CD4-positive, CD25-positive, alpha-beta regulatory T cell (primary cell): Measurements from ENCODE around the gene PCDH11X. TPM values are rescaled to one million over a fixed set of nuclear protein-coding genes. Genes with fewer than 3 reads are reported as not detected.
"Not testable (repeated sequence)": the region's sequence is repeated elsewhere in the genome, so short reads cannot be mapped to it uniquely, and the experiment has no call there.

Source experiments
- ATAC-seq, 2 donors: fragments of 150-1000 bp; cut with Tn5 transposase; one replicate each; pipeline ENCODE4 v1.10.0; 2021; ENCODE audit warnings: low read depth in 2 of 2, moderate number of reproducible peaks in 2 of 2, moderate library complexity in 1 of 2
- DNase-seq, 3 donors: peaks; one replicate each; pipeline versions ENCODE4 v3.0.0 to v3.0.0-alpha.2; 2012 to 2022; ENCODE audit warnings: mixed read lengths in 1 of 3
- H3K27ac ChIP-seq: one replicate; pipeline ENCODE4 v1.7.0; 2013; ENCODE audit warnings: mild to moderate bottlenecking, low read length; ENCODE audit not compliant: insufficient read depth, poor library complexity, severe bottlenecking
- H3K27me3 ChIP-seq: one replicate; pipeline ENCODE4 v1.7.0; 2013; ENCODE audit warnings: low read length; ENCODE audit not compliant: control insufficient read depth, insufficient read depth
- H3K36me3 ChIP-seq: one replicate; pipeline ENCODE4 v1.7.0; 2013; ENCODE audit warnings: mild to moderate bottlenecking, low read length, moderate library complexity; ENCODE audit not compliant: control insufficient read depth, insufficient read depth
- H3K4me1 ChIP-seq: 2 replicates; pipeline ENCODE4 v1.7.0; 2013; ENCODE audit warnings: mild to moderate bottlenecking, low read length; ENCODE audit not compliant: insufficient read depth, control insufficient read depth, poor library complexity, severe bottlenecking
- H3K4me3 ChIP-seq: one replicate; pipeline ENCODE4 v1.7.0; 2013; ENCODE audit warnings: low read depth, mild to moderate bottlenecking, low read length, moderate library complexity
- H3K9me3 ChIP-seq, 2 experiments: 1 replicate in 1 of 2; 2 replicates in 1 of 2; pipeline ENCODE4 v1.7.0; 2013; ENCODE audit warnings: low read length in 2 of 2, mild to moderate bottlenecking in 1 of 2, moderate library complexity in 1 of 2; ENCODE audit not compliant: control insufficient read depth in 2 of 2
- H3K27ac Mint-ChIP-seq, 3 donors: one replicate each; pipeline ENCODE4 v1.8.0; 2020 to 2022; ENCODE audit warnings: mild to moderate bottlenecking in 3 of 3, mixed read lengths in 3 of 3, moderate library complexity in 2 of 3
- H3K27me3 Mint-ChIP-seq: one replicate; pipeline ENCODE4 v1.8.0; 2022; ENCODE audit warnings: mild to moderate bottlenecking, mixed read lengths
- H3K36me3 Mint-ChIP-seq: one replicate; pipeline ENCODE4 v1.8.0; 2020; ENCODE audit warnings: mixed read lengths
- H3K4me1 Mint-ChIP-seq, 4 donors: one replicate each; pipeline ENCODE4 v1.8.0; 2020 to 2022; ENCODE audit warnings: mixed read lengths in 4 of 4, mild to moderate bottlenecking in 1 of 4
- H3K4me3 Mint-ChIP-seq, 4 donors: one replicate each; pipeline ENCODE4 v1.8.0; 2020 to 2022; ENCODE audit warnings: mild to moderate bottlenecking in 4 of 4, mixed read lengths in 4 of 4, moderate library complexity in 3 of 4
- H3K9me3 Mint-ChIP-seq, 7 donors: one replicate each; pipeline ENCODE4 v1.8.0; 2020 to 2022; ENCODE audit warnings: mixed read lengths in 7 of 7, mild to moderate bottlenecking in 3 of 7, moderate library complexity in 2 of 7
- polyA plus RNA-seq, 4 donors: library from polyadenylated mRNA; unstranded; fragments of 300-500 nt; fragmentation: Illumina TruSeq; gene quantifications; one replicate each; pipeline ENCODE4 v1.2.3, GENCODE V29; 2021
- total RNA-seq: library from RNA; stranded (reverse); gene quantifications from one replicate; pipeline ENCODE4 v1.2.3, GENCODE V29; 2022

PCDH11X gene
- total and polyA plus RNA-seq, 5 donors from 2014 or later = not detected

DNA sequence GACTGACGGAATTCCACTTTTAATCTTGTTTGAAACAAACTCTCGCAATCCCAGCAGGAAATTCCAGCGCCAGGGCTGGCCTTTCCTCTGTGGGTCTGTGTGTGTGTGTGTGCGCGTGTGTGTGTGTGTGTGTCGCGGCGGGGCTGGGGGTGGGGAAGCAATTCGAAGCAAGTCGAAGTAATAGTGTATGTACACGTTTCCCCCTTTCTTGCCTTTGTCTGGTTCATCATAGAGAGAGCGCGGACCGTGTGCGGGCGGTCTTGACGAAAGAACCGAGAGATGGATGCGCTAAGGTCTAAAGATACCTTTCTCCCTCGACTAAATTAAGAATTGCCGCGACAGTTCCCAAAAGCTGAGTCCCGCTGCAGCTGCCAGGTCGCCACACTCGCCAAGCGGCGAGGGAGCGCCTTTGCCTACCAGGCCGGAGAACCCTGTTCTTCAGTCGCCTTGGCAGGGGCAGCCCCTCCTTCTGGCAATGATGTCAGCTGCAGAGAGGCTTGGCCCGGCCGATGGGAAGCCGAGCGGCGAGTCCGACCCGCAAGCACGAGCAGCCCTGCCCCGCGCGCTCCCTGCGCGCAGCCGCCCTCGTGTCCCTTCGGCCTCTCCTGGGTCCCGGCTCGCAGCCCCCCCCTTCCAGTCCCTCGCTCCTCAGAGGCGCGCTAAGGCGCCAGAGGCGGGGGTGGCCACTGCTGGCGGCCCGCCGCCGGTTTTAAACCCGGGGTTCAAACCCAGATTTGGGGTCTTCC, 2.6 kb downstream of the PCDH11X start:
- not testable (repeated sequence) for H3K4me3 ChIP-seq, H3K27ac Mint-ChIP-seq

DNA sequence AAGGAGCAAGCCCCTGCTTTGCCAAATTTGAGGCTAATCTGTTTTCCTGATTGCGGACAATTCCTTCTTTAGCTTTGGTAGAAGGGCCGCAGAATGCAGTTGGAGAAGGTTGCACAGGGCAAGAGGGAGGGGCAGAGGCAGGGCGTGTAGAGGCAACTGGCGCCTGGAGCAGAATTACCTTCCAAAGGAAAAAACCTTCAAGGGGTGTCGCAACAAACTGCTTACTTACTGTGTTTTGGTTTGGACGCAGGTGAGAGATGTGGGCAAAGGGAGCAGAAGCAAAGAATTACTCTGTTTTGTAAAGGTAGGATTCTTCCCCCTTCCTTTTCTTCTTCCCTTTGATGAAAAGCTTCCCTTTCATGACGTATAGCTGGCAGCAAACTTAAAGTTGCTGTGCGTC, 3.6 kb downstream of the PCDH11X start:
- not testable (repeated sequence) for ATAC-seq, H3K36me3 Mint-ChIP-seq, H3K9me3 ChIP-seq, H3K27ac ChIP-seq, H3K4me3 Mint-ChIP-seq, H3K27me3 ChIP-seq, H3K4me1 Mint-ChIP-seq, H3K27me3 Mint-ChIP-seq, H3K27ac Mint-ChIP-seq, H3K4me1 ChIP-seq, DNase-seq, H3K4me3 ChIP-seq, H3K36me3 ChIP-seq, H3K9me3 Mint-ChIP-seq

More for the DNA sequence above, 2.6 kb downstream of the PCDH11X start:
- not testable (repeated sequence) for ATAC-seq, H3K27ac ChIP-seq, H3K27me3 ChIP-seq, H3K27me3 Mint-ChIP-seq, H3K9me3 ChIP-seq, H3K9me3 Mint-ChIP-seq, DNase-seq, H3K36me3 Mint-ChIP-seq, H3K36me3 ChIP-seq, H3K4me1 ChIP-seq, H3K4me3 Mint-ChIP-seq, H3K4me1 Mint-ChIP-seq

- not testable (repeated sequence) for H3K36me3 ChIP-seq, H3K9me3 Mint-ChIP-seq
Observed at GRCh38 chrX:91817537-91817936, 38.4 kb downstream of the PCDH11X start.

DNA sequence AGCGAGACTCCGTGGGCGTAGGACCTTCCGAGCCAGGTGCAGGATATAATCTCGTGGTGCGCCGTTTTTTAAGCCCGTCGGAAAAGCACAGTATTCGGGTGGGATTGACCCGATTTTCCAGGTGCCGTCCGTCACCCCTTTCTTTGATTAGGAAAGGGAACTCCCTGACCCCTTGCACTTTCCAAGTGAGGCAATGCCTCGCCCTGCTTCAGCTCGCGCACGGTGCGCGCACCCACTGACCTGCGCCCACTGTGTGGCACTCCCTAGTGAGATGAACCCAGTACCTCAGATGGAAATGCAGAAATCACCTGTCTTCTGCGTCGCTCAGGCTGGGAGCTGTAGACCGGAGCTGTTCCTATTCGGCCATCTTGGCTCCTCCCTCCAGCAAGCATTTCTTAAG, 46.1 kb downstream of the PCDH11X start:
- not testable (repeated sequence) for DNase-seq, H3K36me3 ChIP-seq, H3K4me1 ChIP-seq, ATAC-seq, H3K4me3 Mint-ChIP-seq, H3K27me3 ChIP-seq, H3K9me3 ChIP-seq, H3K27ac Mint-ChIP-seq, H3K4me3 ChIP-seq, H3K36me3 Mint-ChIP-seq, H3K27ac ChIP-seq, H3K9me3 Mint-ChIP-seq, H3K27me3 Mint-ChIP-seq, H3K4me1 Mint-ChIP-seq

More at GRCh38 chrX:91817537-91817936, 38.4 kb downstream of the PCDH11X start:
- ATAC-seq, H3K27me3 ChIP-seq, H3K4me3 ChIP-seq, H3K27me3 Mint-ChIP-seq, H3K27ac ChIP-seq, H3K4me1 ChIP-seq, H3K4me3 Mint-ChIP-seq, H3K9me3 ChIP-seq, H3K4me1 Mint-ChIP-seq, DNase-seq, H3K36me3 Mint-ChIP-seq, H3K27ac Mint-ChIP-seq: not testable (repeated sequence)
